ENCODE results near the gene ANKRD36C.
"Not testable (repeated sequence)": the region's sequence is repeated elsewhere in the genome, so short reads cannot be mapped to it uniquely, and the experiment has no call there.

ANKRD36C gene

DNA sequence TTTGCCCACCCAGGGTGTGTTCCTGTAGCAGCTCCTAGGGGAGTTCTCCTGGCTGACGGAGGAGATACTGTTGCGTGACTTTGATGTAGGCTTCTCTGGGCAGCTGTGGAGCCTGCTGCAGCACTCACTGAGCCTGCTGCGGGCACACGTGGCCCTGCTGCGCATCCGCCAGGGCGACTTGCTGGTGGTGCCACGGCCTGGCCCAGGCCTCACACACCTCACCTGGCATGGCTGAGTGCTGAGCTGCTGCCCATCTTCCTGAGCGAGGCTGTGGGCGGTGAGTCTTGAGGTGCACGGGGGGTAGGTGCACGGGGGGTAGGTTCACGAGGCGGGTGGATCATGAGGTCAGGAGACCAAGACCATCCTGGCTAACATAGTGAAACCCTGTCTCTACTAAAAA, 191.7 kb downstream of the ANKRD36C start:
- DNase-seq, result no peak

DNA sequence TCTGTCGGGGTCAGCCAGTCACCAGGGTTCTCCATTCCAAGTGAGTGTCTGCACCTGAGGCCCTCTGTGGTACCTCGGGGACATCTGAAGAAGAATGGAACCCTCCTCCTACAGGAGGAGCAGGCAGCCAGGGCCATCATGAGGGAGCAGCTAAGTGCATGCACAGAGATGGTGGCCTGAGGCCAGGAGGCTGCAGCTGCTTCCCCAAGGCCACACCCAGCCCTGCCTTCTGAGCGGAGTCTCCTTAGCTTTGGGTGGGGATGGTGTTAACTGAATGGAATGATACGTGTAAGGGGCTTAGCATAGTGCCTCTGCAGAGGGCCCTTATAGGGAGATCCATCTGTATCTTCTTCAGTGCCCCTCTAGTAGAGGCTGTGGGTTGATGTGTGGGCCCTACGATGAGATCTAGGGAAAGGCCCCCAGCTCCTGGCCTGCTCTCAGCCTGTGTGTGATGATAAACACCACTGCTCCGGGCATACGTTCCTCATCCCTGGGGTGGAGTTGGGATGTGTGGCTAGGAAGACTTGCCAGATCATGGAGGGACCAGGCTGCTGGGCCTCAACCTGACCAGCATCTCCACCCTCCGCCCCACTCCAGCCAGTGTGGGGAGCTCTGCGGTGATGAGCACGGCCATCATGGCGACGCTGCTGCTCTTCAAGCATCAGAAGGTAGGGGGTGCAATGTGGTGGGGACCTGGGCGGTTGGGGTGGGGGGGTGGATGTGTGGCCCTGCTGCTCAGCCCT, 192.3 kb downstream of the ANKRD36C start:
- DNase-seq, result not testable (repeated sequence)

DNA sequence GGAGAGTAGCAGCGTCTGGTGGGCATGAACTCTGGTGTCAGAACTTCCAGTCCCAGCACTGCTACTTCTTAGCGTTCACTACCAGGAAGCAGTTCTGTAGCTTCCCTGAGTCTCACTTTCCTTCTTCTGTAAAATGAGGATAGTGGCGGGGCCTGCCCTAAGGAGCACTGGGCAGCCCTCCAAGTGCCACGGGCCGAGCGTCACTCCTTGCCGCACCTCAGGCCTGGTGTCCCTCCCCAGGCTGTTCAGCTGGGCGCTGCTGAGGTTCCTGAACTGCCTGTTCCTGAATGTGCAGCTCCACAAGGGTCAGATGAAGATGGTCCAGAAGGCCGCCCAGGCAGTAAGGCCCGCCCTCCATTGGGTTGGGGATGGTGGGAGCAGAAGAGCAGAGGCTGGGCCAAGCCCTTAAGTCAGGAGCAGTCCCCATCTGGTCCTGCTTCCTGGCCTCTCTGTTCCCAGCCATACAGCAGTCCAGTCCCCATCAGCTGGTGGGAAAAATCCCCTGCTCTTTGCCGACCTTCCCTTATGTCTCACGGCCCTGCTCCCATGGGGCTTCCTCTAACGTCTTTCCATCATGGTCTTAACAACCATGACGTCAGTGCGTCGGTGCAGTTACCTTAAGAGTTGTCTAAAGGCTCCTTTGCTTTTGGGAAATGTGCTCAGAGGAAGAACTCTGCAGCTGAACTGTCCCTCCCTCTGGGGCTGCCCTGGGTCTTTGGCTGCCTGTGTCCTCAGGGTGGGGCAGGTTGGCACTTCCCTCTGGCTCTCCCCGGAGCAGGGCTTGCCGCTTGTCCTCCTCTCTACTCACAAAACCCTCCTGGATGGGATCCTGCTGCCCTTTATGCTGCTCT, 195.2 kb downstream of the ANKRD36C start:
- not testable (repeated sequence) for DNase-seq

DNA sequence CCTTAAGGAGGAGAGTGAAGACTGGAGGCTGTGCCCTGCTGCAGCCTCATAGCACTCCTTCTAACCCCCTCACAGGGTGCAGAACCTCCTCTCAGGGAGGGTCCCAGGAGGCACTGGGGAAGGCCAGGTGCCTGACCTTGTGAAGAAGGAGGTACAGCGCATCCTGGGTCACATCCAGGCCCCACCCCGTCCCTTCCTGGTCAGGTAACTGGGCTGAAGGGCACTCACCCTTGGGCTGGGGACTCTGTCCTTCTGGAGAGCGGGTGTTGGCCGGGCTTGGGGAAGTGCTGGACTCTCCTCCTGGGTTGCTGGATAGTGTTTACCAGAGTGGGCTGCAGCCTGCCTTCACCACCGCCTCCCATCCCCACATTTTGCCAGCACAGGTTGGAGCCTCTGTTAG, 197.7 kb downstream of the ANKRD36C start:
- DNase-seq, result not testable (repeated sequence)

DNA sequence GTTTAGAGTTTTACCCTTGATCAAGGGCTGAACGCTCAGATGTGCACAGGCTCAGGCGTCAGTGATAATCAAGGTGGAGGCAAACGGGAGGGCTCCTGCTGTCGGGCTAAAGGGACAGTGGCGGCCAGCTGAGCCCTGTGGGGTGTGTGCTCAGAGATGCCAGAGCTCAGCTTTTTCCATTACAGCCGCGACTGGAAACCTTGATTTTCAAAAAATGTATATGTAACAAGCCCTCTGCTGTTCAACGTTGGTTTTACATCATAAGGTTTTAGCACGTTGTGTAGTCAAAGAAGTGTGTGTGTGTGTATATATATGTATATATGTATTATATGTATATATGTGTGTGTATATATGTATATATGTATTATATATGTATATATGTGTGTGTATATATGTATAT, 201.4 kb downstream of the ANKRD36C start:
- not testable (repeated sequence) for DNase-seq

DNA sequence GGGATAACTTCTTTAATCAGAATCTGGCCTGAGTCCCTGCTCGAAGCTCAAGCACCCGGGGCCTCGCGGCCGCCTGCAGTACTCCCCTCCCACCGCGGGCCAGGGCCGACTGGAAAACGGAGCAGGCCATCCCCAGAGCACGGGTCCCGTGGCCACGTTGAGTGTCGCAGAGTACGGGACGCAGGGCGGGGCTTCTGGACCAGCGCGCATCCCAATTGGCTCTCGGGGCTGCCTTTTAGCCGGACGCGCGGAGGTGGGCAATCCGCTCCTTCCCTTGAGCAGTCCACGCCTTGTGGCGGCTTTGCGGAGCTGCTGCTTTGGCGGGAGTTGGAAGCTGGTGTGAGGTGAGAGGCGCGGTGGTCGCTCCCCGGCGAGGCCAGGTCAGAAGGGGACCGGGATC, 202.2 kb downstream of the ANKRD36C start:
- not testable (repeated sequence) for DNase-seq

DNA sequence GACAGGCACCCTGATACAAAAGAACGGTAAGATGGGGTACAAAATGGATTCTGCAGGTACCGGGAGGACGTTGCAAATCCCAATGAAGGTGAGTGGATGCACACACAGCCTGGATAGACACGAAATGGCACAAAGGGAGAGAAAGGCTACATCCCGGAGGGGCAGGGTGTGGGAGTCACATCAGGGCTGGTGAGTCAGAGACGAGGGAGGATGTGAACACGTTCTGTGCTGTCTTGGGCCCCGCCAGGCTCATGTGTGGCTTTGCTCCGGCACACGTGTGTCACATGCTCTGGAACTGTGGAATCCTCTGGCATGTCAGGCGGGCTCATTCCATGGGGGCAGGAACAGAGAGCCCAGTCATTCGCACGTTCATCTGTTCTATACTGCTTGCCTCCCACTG, 203.0 kb downstream of the ANKRD36C start:
- not testable (repeated sequence) for DNase-seq
